ENCODE results near the gene C1QTNF1. TPM values are rescaled to one million over a fixed set of nuclear protein-coding genes. Genes with fewer than 3 reads are reported as not detected.

The C1QTNF1 gene
- total and polyA plus RNA-seq, 2 donors (not counting 3 experiments of a cell fraction or from before 2014, with no cell fraction given), result 2.5 to 4.0 TPM

- TF ChIP-seq GATA2 (IDR thresholded peaks at IDR 0.05; ENCODE audit: insufficient read depth, insufficient read length, low read depth, low read length) (no peak), MAX (IDR thresholded peaks at IDR 0.05; ENCODE audit: insufficient read depth, insufficient read length) (no peak), MYC (IDR thresholded peaks at IDR 0.05; ENCODE audit: low read depth, low read length) (no peak), CTCF (IDR thresholded peaks at IDR 0.05; ENCODE audit: extremely low read depth in 1 of 2, insufficient read depth in 1 of 2, low read depth in 1 of 2, low read length in 2 of 2) (no peak), POLR2AphosphoS5 (IDR thresholded peaks at IDR 0.05; ENCODE audit: insufficient read depth, low read depth, low read length) (no peak), FOS (IDR thresholded peaks at IDR 0.05; ENCODE audit: borderline replicate concordance, insufficient read depth, low read length) (no peak), EZH2 (IDR thresholded peaks at IDR 0.05; ENCODE audit: borderline replicate concordance, low read depth, low read length, severe bottlenecking) (no peak), POLR2A (IDR thresholded peaks at IDR 0.05; ENCODE audit: low read depth, low read length) (no peak), JUN (IDR thresholded peaks at IDR 0.05; ENCODE audit: borderline replicate concordance, insufficient read depth, insufficient read length, low read depth) (no peak)
- Histone ChIP-seq H3K9me1 (replicated peaks; ENCODE audit: control insufficient read depth, extremely low read depth, insufficient read depth, low read length) (no peaks in the 10 kb centered on the region), H3K27ac (ENCODE audit: insufficient read depth, low read depth, low read length) (no peak overlapping the region), H3K9ac (replicated peaks; ENCODE audit: extremely low read depth, insufficient read depth, low read length) (no peak overlapping the region), H3K36me3 (ENCODE audit: control insufficient read depth in 2 of 2, extremely low read depth in 1 of 2, insufficient read depth in 2 of 2, low read length in 2 of 2) (peaks cover 0 to 16% of the 10 kb centered on the region in 2 experiments), H3K4me1 (ENCODE audit: control insufficient read depth, extremely low read depth, insufficient read depth, low read length) (peaks cover 8% of the 10 kb centered on the region), H4K20me1 (replicated peaks; ENCODE audit: control insufficient read depth, extremely low read depth, insufficient read depth, low read length) (no peaks in the 10 kb centered on the region), H3K9me3 (replicated peaks; ENCODE audit: control insufficient read depth, insufficient read depth, low read length) (no peaks in the 10 kb centered on the region), H2AFZ (ENCODE audit: low read depth, low read length) (no peak overlapping the region), H3K27me3 (ENCODE audit: control insufficient read depth in 2 of 2, insufficient read depth in 2 of 2, low read length in 2 of 2) (no peaks in the 10 kb centered on the region), H3K79me2 (ENCODE audit: control insufficient read depth, insufficient read depth, low read length) (no peaks in the 10 kb centered on the region), H3K4me3 (replicated peaks in 1 of 3; ENCODE audit: insufficient read depth in 1 of 3, low read depth in 1 of 3, low read length in 3 of 3) (no peak overlapping the region), H3K4me2 (ENCODE audit: insufficient read depth, low read length) (no peak overlapping the region)
- ChIA-PET CTCF (interaction anchor here (14.1 kb wide), 1 partner anchor 312 kb away, joined by 428 read pairs; no protein-coding TSS in a partner anchor), POLR2A (no interaction called here)
- FAIRE-seq, result no peak
- intact Hi-C loops (cut with micrococcal nuclease), result loop anchor here (10.0 kb wide), 1 partner anchor 85 kb away; no protein-coding TSS in a partner anchor
- dilution Hi-C loops (cut with MboI; ENCODE audit: extremely low pct_ligation_motif_present, low sequenced_read_pairs), result no loop called here
- DNase-seq (ENCODE audit: low read depth, low spot score), result no peak
- BruUV-seq (replicated peaks), result no TSS peak
Observed at GRCh38 chr17:79079421-79080200, 55.6 kb downstream of the C1QTNF1 start.
